SK-N-SH (cell line): ENCODE data around the gene LIMS2. TPM values are rescaled to one million over a fixed set of nuclear protein-coding genes. Genes with fewer than 3 reads are reported as not detected.

ENCODE experiments used
- CTCF ChIA-PET: fragments of 300-600, 350-600 bp; formaldehyde crosslinking; extraction: SDS; loops from one replicate; lab custom pipeline; 2021; lab: Yijun Ruan, JAX
- POLR2A ChIA-PET: fragments of 350-600 bp; sonication (Branson Sonifier 250); formaldehyde crosslinking; extraction: SDS; loops from one replicate; lab custom pipeline; 2020; ENCODE audit warnings: antibody characterized with exemption, inconsistent platforms; lab: Yijun Ruan, JAX
- DNase-seq: peaks from one replicate; pipeline ENCODE4 v3.0.0; 2012
- H2AFZ ChIP-seq: fragments of 200-600 bp; sonication (generic); 2 replicates; pipeline ENCODE4 v1.8.1; 2016; ENCODE audit warnings: antibody characterized with exemption, mild to moderate bottlenecking, low read depth
- H3F3A ChIP-seq: fragments of 200-600 bp; sonication (generic); replicated peaks from 2 replicates; pipeline ENCODE3; 2016; ENCODE audit warnings: antibody characterized with exemption, mild to moderate bottlenecking; ENCODE audit not compliant: insufficient read depth
- H3K27ac ChIP-seq, 2 experiments: fragments of 200-500 bp in 1 of 2; fragments of 200-600 bp in 1 of 2; sonication (Bioruptor generic) in 1 of 2; sonication (generic), shearing (Covaris generic) in 1 of 2; 2 replicates each; pipeline versions ENCODE4 v1.5.1 to v1.6.1; 2014 to 2016; ENCODE audit warnings: low read depth in 2 of 2, inconsistent platforms in 1 of 2, low read length in 1 of 2, mild to moderate bottlenecking in 1 of 2, mixed read lengths in 1 of 2
- H3K27me3 ChIP-seq: fragments of 200-600 bp; sonication (generic), shearing (Covaris generic); 2 replicates; pipeline ENCODE4 v1.6.1; 2016; ENCODE audit warnings: mixed run types; ENCODE audit not compliant: insufficient read depth
- H3K36me3 ChIP-seq, 2 experiments: fragments of 200-500 bp in 1 of 2; fragments of 200-600 bp in 1 of 2; sonication (Bioruptor generic) in 1 of 2; sonication (generic) in 1 of 2; replicated peaks in 1 of 2; 2 replicates each; pipeline versions ENCODE3 to v1.5.1; 2014 to 2016; ENCODE audit warnings: low read length in 1 of 2, mild to moderate bottlenecking in 1 of 2; ENCODE audit not compliant: insufficient read depth in 2 of 2, control insufficient read depth in 1 of 2
- H3K4me1 ChIP-seq, 2 experiments: fragments of 200-500 bp in 1 of 2; fragments of 200-600 bp in 1 of 2; sonication (Bioruptor generic) in 1 of 2; sonication (generic), shearing (Covaris generic) in 1 of 2; 2 replicates each; pipeline versions ENCODE4 v1.5.1 to v1.6.1; 2014 to 2016; ENCODE audit warnings: low read depth in 1 of 2, low read length in 1 of 2, mixed run types in 1 of 2; ENCODE audit not compliant: insufficient read depth in 2 of 2, control insufficient read depth in 1 of 2
- H3K4me2 ChIP-seq: fragments of 200-600 bp; sonication (generic), shearing (Covaris generic); 2 replicates; pipeline ENCODE4 v1.6.1; 2017; ENCODE audit warnings: mixed run types
- H3K4me3 ChIP-seq, 2 experiments: fragments of 200-500 bp in 1 of 2; fragments of 200-600 bp in 1 of 2; sonication (Bioruptor generic) in 1 of 2; sonication (generic), shearing (Covaris generic) in 1 of 2; 2 replicates each; pipeline versions ENCODE4 v1.5.1 to v1.8.1; 2014 to 2016; ENCODE audit warnings: low read depth in 2 of 2, inconsistent platforms in 1 of 2, low read length in 1 of 2, mild to moderate bottlenecking in 1 of 2, mixed read lengths in 1 of 2, moderate library complexity in 1 of 2
- H3K79me2 ChIP-seq: fragments of 200-600 bp; sonication (generic); 2 replicates; pipeline ENCODE4 v1.8.1; 2017; ENCODE audit warnings: mild to moderate bottlenecking; ENCODE audit not compliant: insufficient read depth
- H3K9ac ChIP-seq: fragments of 200-600 bp; sonication (generic); 2 replicates; pipeline ENCODE4 v1.6.1; 2017; ENCODE audit warnings: mixed run types
- H3K9me2 ChIP-seq: fragments of 200-600 bp; sonication (generic); 2 replicates; pipeline ENCODE4 v1.6.1; 2017; ENCODE audit warnings: mixed run types
- H3K9me3 ChIP-seq: fragments of 200-600 bp; sonication (generic); 2 replicates; pipeline ENCODE4 v1.6.1; 2017; ENCODE audit warnings: mixed run types, mild to moderate bottlenecking, moderate library complexity
- H4K20me1 ChIP-seq: fragments of 200-600 bp; sonication (generic); 2 replicates; pipeline ENCODE4 v1.6.1; 2017; ENCODE audit warnings: mild to moderate bottlenecking, mixed run types; ENCODE audit not compliant: insufficient read depth
- CHD2 ChIP-seq: fragments of 150-350 bp; IDR thresholded peaks from 2 replicates; pipeline ENCODE4 v1.6.1; 2018; ENCODE audit warnings: low read length; ENCODE audit not compliant: partially characterized antibody
- CTCF ChIP-seq: fragments of 200-600 bp; sonication (generic); IDR thresholded peaks from 2 replicates; pipeline ENCODE4 v1.6.1; 2017; ENCODE audit warnings: antibody characterized with exemption, mild to moderate bottlenecking, moderate library complexity
- EP300 ChIP-seq, 2 experiments: IDR thresholded peaks; 2 replicates each; pipeline versions ENCODE4 v1.4.0 to v1.6.1; 2012; ENCODE audit warnings: borderline replicate concordance in 1 of 2, low read depth in 1 of 2, low read length in 1 of 2
- FOXJ3 ChIP-seq: sonication (generic); formaldehyde crosslinking; IDR thresholded peaks from 2 replicates; pipeline ENCODE4 v1.5.1; 2020; ENCODE audit warnings: mild to moderate bottlenecking, missing genetic modification reagents
- FOXM1 ChIP-seq: IDR thresholded peaks from 2 replicates; pipeline ENCODE4 v1.4.0; 2012; ENCODE audit warnings: low read depth, mild to moderate bottlenecking
- GABPA ChIP-seq: IDR thresholded peaks from 2 replicates; pipeline ENCODE4 v1.4.0; 2012; ENCODE audit warnings: low read depth, mild to moderate bottlenecking
- GATA2 ChIP-seq: sonication (generic); formaldehyde crosslinking; IDR thresholded peaks from 2 replicates; pipeline ENCODE4 v1.5.0; 2020; ENCODE audit warnings: mild to moderate bottlenecking, missing genetic modification reagents
- MXI1 ChIP-seq: IDR thresholded peaks from 2 replicates; pipeline ENCODE4 v1.6.1; 2012; ENCODE audit warnings: mild to moderate bottlenecking, low read depth, low read length, improper control_type of control experiment
- NFIC ChIP-seq: IDR thresholded peaks from 2 replicates; pipeline ENCODE4 v1.4.0; 2012; ENCODE audit warnings: borderline replicate concordance
- POLR2AphosphoS5 ChIP-seq: IDR thresholded peaks from 2 replicates; pipeline ENCODE4 v1.6.1; 2012; ENCODE audit warnings: low read depth, low read length
- RAD21 ChIP-seq: IDR thresholded peaks from 2 replicates; pipeline ENCODE4 v1.6.1; 2012; ENCODE audit warnings: mild to moderate bottlenecking, low read length
- RCOR1 ChIP-seq: fragments of 150-350 bp; IDR thresholded peaks from 2 replicates; pipeline ENCODE4 v1.6.1; 2017; ENCODE audit warnings: antibody characterized with exemption, low read length
- RXRA ChIP-seq: IDR thresholded peaks from 2 replicates; pipeline ENCODE4 v1.4.0; 2012; ENCODE audit warnings: low read depth, mild to moderate bottlenecking, borderline replicate concordance
- TAF1 ChIP-seq: IDR thresholded peaks from 2 replicates; pipeline ENCODE4 v1.6.1; 2012; ENCODE audit warnings: low read depth, mild to moderate bottlenecking, low read length, moderate library complexity, borderline replicate concordance
- TCF12 ChIP-seq: IDR thresholded peaks from 2 replicates; pipeline ENCODE4 v1.4.0; 2012
- YY1 ChIP-seq: IDR thresholded peaks from 2 replicates; pipeline ENCODE4 v1.4.0; 2012; ENCODE audit warnings: low read depth, mild to moderate bottlenecking
- WGBS: methylation state at CpG from one replicate; pipeline ENCODE4 v1.1.6; 2017; ENCODE audit warnings: low lambda C conversion rate; 5-methylcytosine and 5-hydroxymethylcytosine counted together
- polyA plus RNA-seq, 3 experiments: library from polyadenylated mRNA; depleted of rRNA; stranded (reverse); fragments of >200 nt; gene quantifications; 2 replicates each; pipeline ENCODE4 v1.2.3, GENCODE V29; 2012
- TF ChIP-seq, protein P1 (sequence below): IDR thresholded peaks from 2 replicates; pipeline ENCODE4 v1.4.0; 2012; ENCODE audit warnings: low read depth, borderline replicate concordance
- TF ChIP-seq, protein P2 (sequence below): IDR thresholded peaks from 2 replicates; pipeline ENCODE4 v1.4.0; 2012; ENCODE audit warnings: low read depth, borderline replicate concordance
- TF ChIP-seq, protein P3 (sequence below): fragments of 150-350 bp; IDR thresholded peaks from 2 replicates; pipeline ENCODE4 v1.6.1; 2017; ENCODE audit warnings: antibody characterized with exemption, low read length, low read depth, borderline replicate concordance

LIMS2 gene
- polyA plus RNA-seq, 1 of the 3 experiments (the other 2 are of a cell fraction): 2.7 TPM

- Histone ChIP-seq H3K9me3 (no peaks in the 10 kb centered on the region), H3K9me2 (no peaks in the 10 kb centered on the region), H3K4me1 (peaks cover 0 to 9% of the 10 kb centered on the region in 2 experiments; a peak in 1 of 4 replicates), H3K9ac (no peak overlapping the region), H3K4me3 (no peak overlapping the region), H3K27ac (no peak overlapping the region), H4K20me1 (no peaks in the 10 kb centered on the region), H3K27me3 (peaks cover 14% of the 10 kb centered on the region; the same call in 1 of the 2 replicates), H3F3A (no peaks in the 10 kb centered on the region), H3K79me2 (no peaks in the 10 kb centered on the region), H3K36me3 (no peaks in the 10 kb centered on the region), H2AFZ (no peak overlapping the region), H3K4me2 (no peak overlapping the region)
- peak; percentile 25 for DNase-seq
- TF ChIP-seq TAF1 (no peak), FOXJ3 (CRISPR knock-in tag) (no peak), RCOR1 (no peak), RXRA (no peak), CTCF (no peak), EP300 (IDR thresholded peaks at IDR 0.05; ENCODE audit: borderline replicate concordance in 1 of 2, low read depth in 1 of 2, low read length in 1 of 2) (no peak), CHD2 (no peak), NFIC (no peak), FOXM1 (no peak), TCF12 (no peak), POLR2AphosphoS5 (no peak), GATA2 (CRISPR knock-in tag) (no peak), YY1 (no peak), MXI1 (no peak), GABPA (no peak), RAD21 (no peak)
- TF ChIP-seq, protein P1, sequence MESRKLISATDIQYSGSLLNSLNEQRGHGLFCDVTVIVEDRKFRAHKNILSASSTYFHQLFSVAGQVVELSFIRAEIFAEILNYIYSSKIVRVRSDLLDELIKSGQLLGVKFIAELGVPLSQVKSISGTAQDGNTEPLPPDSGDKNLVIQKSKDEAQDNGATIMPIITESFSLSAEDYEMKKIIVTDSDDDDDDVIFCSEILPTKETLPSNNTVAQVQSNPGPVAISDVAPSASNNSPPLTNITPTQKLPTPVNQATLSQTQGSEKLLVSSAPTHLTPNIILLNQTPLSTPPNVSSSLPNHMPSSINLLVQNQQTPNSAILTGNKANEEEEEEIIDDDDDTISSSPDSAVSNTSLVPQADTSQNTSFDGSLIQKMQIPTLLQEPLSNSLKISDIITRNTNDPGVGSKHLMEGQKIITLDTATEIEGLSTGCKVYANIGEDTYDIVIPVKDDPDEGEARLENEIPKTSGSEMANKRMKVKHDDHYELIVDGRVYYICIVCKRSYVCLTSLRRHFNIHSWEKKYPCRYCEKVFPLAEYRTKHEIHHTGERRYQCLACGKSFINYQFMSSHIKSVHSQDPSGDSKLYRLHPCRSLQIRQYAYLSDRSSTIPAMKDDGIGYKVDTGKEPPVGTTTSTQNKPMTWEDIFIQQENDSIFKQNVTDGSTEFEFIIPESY: no peak
- TF ChIP-seq, protein P2, sequence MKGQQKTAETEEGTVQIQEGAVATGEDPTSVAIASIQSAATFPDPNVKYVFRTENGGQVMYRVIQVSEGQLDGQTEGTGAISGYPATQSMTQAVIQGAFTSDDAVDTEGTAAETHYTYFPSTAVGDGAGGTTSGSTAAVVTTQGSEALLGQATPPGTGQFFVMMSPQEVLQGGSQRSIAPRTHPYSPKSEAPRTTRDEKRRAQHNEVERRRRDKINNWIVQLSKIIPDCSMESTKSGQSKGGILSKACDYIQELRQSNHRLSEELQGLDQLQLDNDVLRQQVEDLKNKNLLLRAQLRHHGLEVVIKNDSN: no peak
- TF ChIP-seq, protein P3, sequence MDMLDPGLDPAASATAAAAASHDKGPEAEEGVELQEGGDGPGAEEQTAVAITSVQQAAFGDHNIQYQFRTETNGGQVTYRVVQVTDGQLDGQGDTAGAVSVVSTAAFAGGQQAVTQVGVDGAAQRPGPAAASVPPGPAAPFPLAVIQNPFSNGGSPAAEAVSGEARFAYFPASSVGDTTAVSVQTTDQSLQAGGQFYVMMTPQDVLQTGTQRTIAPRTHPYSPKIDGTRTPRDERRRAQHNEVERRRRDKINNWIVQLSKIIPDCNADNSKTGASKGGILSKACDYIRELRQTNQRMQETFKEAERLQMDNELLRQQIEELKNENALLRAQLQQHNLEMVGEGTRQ: no peak
- ChIA-PET CTCF (interaction anchor here (5.2 kb wide), 1 partner anchor 18 kb away, joined by 19 read pairs; no protein-coding TSS in a partner anchor), POLR2A (no interaction called here)
- 88% methylated on average over 3 of the region's 6 CpGs for WGBS
Measured at GRCh38 chr2:127678991-127679390, 3.7 kb upstream of the LIMS2 start.
